ENCODE data around the gene CCDC78. TPM values are rescaled to one million over a fixed set of nuclear protein-coding genes. Genes with fewer than 3 reads are reported as not detected.

Gene CCDC78
- total and polyA plus RNA-seq, 12 donors: 0.21 to 1.7 (median 0.55) TPM; not detected in 1

DNA sequence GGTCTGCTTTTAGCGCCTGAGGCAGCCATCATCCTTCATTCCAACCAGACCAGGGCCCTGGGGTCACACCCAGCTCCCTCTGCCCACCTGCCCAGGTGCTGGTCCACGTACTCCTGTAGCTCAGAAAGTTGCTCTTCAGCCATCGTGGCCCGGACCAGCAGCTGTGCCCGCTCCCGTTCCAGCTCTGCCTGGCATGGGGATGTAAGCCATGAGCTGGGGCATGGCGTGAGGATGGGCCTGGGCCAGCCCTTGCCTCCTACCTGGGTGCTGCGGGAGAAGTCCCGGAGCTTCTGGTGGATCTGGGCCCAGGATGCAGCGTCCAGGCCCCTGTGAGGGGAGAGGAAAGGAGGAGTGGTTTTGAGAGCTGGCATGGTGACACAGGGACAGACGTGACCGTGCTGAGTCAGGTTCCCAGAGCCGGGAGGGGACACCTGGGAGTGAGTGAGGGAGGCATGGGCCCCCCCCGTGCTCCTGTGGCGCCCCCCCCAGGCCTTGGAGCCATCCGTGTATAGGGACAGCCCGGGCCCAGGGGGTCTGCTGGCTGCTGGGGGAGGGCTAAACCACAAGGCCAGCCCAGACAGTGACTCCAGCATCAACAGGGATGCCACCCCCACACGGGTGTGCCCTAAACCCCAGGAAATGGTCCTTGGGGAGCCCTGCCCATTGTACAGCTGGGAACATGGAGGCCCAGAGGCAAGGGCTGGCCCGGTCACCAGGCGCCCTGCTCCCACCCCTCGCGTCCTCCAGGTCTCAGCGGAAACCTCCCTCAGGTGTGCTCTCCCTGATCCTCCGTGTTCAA is 3.2 kb downstream of the CCDC78 start:
- WGBS, 2 donors: 88 to 90% methylated on average over 24 of the region's 24 CpGs
- Histone ChIP-seq H3K36me3 (peaks cover 0 to 7% (median 0%) of the 10 kb centered on the region in 9 donors), H3K4me3 (no peak overlapping the region), H3K27ac (no peak overlapping the region), H3K4me1 (peaks cover 18 to 54% (median 44%) of the 10 kb centered on the region in 9 donors), H3K27me3 (peaks cover 0 to 27% (median 21%) of the 10 kb centered on the region in 7 donors), H3K9me3 (no peaks in the 10 kb centered on the region)
- TF ChIP-seq, protein P1, sequence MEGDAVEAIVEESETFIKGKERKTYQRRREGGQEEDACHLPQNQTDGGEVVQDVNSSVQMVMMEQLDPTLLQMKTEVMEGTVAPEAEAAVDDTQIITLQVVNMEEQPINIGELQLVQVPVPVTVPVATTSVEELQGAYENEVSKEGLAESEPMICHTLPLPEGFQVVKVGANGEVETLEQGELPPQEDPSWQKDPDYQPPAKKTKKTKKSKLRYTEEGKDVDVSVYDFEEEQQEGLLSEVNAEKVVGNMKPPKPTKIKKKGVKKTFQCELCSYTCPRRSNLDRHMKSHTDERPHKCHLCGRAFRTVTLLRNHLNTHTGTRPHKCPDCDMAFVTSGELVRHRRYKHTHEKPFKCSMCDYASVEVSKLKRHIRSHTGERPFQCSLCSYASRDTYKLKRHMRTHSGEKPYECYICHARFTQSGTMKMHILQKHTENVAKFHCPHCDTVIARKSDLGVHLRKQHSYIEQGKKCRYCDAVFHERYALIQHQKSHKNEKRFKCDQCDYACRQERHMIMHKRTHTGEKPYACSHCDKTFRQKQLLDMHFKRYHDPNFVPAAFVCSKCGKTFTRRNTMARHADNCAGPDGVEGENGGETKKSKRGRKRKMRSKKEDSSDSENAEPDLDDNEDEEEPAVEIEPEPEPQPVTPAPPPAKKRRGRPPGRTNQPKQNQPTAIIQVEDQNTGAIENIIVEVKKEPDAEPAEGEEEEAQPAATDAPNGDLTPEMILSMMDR (IDR thresholded peaks at IDR 0.05): no peak
- ATAC-seq (no peak), DNase-seq (peak in 1 of 2 donors; percentile 14)
- intact Hi-C loops (cut with DNase I): no loop called here

DNA sequence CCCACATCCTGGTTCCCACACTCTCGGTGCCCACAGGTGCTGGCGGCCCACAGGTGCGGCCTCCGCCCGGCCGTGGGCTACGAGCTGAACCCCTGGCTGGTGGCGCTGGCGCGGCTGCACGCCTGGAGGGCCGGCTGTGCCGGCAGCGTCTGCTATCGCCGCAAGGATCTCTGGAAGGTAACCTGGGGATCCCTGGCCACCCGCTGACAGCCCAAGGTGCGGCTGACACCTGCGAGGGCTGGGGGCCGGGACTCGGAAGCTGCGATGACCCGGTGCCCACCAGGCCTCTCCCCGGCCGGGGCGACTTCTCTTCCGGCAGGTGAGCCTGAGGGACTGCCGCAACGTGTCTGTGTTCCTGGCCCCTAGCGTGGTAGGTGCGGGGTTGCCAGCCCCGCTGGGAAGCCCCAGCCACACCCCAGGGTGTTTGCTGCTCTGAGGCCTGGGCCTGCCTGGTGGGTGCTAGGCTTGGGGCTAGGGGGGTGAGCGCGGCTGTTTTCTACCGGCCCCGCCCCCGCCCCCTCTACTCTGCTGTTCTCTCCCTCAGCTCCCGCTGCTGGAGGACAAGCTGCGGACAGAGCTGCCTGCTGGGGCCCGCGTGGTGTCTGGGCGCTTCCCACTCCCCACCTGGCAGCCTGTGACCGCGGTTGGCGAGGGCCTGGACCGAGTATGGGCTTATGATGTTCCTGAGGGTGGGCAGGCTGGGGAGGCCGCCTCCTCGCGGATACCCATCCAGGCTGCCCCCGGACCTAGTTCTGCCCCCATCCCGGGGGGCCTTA is 4.3 kb downstream of the CCDC78 start:
- no peak for ATAC-seq
- H3K9me3 ChIP-seq: no peaks in the 10 kb centered on the region
- WGBS, 2 donors: 86 to 87% methylated on average over 51 of the region's 51 CpGs
- DNase-seq: peak in 1 of 2 donors; percentile 24
- TF ChIP-seq, protein P1 (IDR thresholded peaks at IDR 0.05): no peak
- H3K27ac ChIP-seq: peak overlapping the region in 9 of 10 donors; percentile 92 to 97 (median 94)
- H3K36me3 ChIP-seq: peaks cover 0 to 7% (median 0%) of the 10 kb centered on the region in 9 donors
- peak overlapping the region; percentile 64 to 99 (median 84) for H3K4me3 ChIP-seq
- peaks cover 10 to 46% (median 34%) of the 10 kb centered on the region in 9 donors for H3K4me1 ChIP-seq
- peaks cover 0 to 16% (median 10%) of the 10 kb centered on the region in 7 donors for H3K27me3 ChIP-seq
- intact Hi-C loops (cut with DNase I): loop anchor here in 1 of 10 donors (2.0 kb wide), 1 partner anchor 41 kb away; the partner anchor contains the start of gene STUB1

DNA sequence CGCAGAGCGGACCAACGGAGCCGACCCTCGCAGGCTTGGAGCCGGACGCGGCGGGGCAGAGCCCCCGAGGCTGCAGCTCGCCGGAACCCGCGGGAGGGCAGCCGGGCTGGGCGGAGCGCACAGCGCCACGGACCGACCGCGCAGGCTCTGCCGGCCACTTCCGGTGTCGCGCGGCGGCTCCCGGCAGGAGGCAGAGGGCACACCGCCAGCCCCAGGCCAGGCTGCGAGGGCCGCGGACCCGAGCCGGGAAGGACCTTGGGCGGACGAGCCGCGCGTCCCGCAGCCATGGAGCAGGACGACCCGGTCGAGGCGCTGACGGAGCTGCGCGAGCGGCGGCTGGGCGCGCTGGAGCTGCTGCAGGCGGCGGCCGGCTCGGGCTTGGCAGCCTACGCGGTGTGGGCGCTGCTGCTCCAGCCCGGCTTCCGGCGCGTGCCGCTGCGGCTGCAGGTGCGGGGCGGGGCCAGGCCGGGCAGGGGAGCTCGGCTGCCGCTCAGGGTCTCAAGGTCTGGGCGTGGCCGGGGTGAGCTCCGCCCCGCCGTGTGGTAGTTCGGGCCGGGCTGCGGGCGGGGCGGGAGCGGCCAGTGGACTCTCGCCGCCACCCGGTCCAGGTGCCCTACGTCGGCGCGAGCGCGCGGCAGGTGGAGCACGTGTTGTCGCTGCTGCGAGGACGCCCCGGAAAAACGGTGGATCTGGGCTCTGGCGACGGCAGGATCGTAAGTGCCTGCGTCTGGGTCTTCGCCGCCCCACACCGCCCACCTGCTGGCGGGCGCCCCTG is 5.1 kb downstream of the CCDC78 start, which contains the start of gene ANTKMT:
Gene ANTKMT (plus strand): TSS at position 157 of the 775 bp plus-strand sequence. CDS start 129 bp downstream, at position 286.
- Histone ChIP-seq H3K27ac (peak within 1 kb of the TSS; percentile 44 to 97 (median 94)), H3K4me3 (peak within 1 kb of the TSS; percentile 64 to 99 (median 84)), H3K9me3 (no peaks in the 10 kb centered on the region), H3K36me3 (peaks cover 0 to 7% (median 0%) of the 10 kb centered on the region in 9 donors), H3K27me3 (peaks cover 0 to 15% (median 4%) of the 10 kb centered on the region in 7 donors), H3K4me1 (peaks cover 14 to 48% (median 34%) of the 10 kb centered on the region in 9 donors)
- intact Hi-C loops (cut with DNase I): loop anchor here in 1 of 10 donors (2.0 kb wide), 1 partner anchor 40 kb away; the partner anchor contains the start of gene STUB1
- 7 to 13% methylated on average over 55 to 106 of the region's 106 CpGs for WGBS, 2 donors
- ATAC-seq (peak; percentile 71 to 91 (median 80)), DNase-seq (peak; percentile 68 to 82)
- TF ChIP-seq, protein P1 (IDR thresholded peaks at IDR 0.05): peak in 2 of 9 donors; percentile 16 to 35

All from heart right ventricle (tissue), 16 donors.